Measurements from ENCODE around the gene ATP13A2.

GRCh38 chr1:16999863-17000262, 11.9 kb downstream of the ATP13A2 start:
- TF ChIP-seq CTCF (conservative IDR thresholded peaks at IDR 0.05; ENCODE audit: low read depth, low read length) (no peak), EZH2 (IDR thresholded peaks at IDR 0.05; ENCODE audit: low read length, unreplicated experiment) (no peak)
